BLaER1 (cell line): Measurements from ENCODE around the gene TBC1D16.

Experiments
- H3K27ac ChIP-seq: shearing (Covaris generic); formaldehyde crosslinking; 2 replicates; pipeline ENCODE4 v1.8.1; 2022
- H3K27me3 ChIP-seq: shearing (Covaris generic); formaldehyde crosslinking; 2 replicates; pipeline ENCODE4 v1.8.1; 2022
- H3K36me3 ChIP-seq: shearing (Covaris generic); formaldehyde crosslinking; 2 replicates; pipeline ENCODE4 v1.8.1; 2022
- H3K4me1 ChIP-seq: shearing (Covaris generic); formaldehyde crosslinking; 2 replicates; pipeline ENCODE4 v1.8.1; 2022
- H3K4me2 ChIP-seq: shearing (Covaris generic); formaldehyde crosslinking; 2 replicates; pipeline ENCODE4 v1.8.1; 2022
- H3K4me3 ChIP-seq: shearing (Covaris generic); formaldehyde crosslinking; 2 replicates; pipeline ENCODE4 v1.8.1; 2022
- H3K9ac ChIP-seq: shearing (Covaris generic); formaldehyde crosslinking; 2 replicates; pipeline ENCODE4 v1.8.1; 2022
- H3K9me3 ChIP-seq: shearing (Covaris generic); formaldehyde crosslinking; 2 replicates; pipeline ENCODE4 v1.8.1; 2022
- H4K20me1 ChIP-seq: shearing (Covaris generic); formaldehyde crosslinking; 2 replicates; pipeline ENCODE4 v1.8.1; 2022
- Cebpa-rat ChIP-seq: shearing (Covaris generic); IDR thresholded peaks from 2 replicates; pipeline ENCODE4 v1.8.1; 2022

The TBC1D16 gene

GRCh38 chr17:79924639-79924976 lies 111.1 kb downstream of the TBC1D16 start:
- no peak overlapping the region for H3K4me3 ChIP-seq
- TF ChIP-seq Cebpa-rat = no peak
- peaks cover 53% of the 10 kb centered on the region for H3K4me1 ChIP-seq
- no peak overlapping the region for H3K4me2 ChIP-seq
- no peak overlapping the region for H3K9ac ChIP-seq
- no peak overlapping the region for H3K27ac ChIP-seq
- no peaks in the 10 kb centered on the region for H3K36me3 ChIP-seq
- no peaks in the 10 kb centered on the region for H3K9me3 ChIP-seq
- H3K27me3 ChIP-seq = peaks cover 35% of the 10 kb centered on the region
- no peaks in the 10 kb centered on the region; the same call in 1 of the 2 replicates for H4K20me1 ChIP-seq

DNA sequence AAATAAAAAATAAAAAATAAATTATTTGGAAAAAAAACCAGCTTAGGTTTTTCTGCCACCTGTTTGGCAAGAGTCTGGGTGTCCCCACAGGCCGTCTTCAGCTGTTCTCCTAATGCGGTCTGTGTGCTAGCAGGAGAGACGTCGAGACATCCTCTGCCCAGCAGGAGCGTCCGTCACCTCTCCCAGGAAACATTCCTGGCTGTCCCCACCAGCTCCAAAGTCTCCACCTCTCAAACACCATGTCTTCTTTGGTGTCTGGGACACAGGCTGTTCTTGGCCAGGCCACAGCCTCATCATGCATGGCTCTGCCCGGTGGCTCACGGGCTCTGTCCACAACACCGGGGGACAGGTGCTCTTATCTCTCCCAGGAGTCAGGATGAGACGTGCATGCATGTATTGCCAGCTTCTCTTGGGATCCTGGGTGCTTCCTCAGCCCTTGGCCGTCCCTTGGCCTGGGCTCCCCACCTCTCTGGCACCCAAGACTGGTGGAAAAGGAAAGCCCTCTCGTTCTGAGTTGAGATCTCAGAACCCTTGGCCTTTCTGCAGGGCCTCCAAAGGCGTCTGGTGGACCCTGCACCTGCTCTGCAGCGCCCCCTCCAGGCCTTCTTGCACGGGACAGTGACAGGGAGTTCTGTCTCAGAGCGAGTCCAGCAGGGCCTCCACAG lies 111.6 kb downstream of the TBC1D16 start:
- peaks cover 30% of the 10 kb centered on the region for H3K27me3 ChIP-seq
- no peaks in the 10 kb centered on the region; the same call in 1 of the 2 replicates for H4K20me1 ChIP-seq
- H3K4me3 ChIP-seq = no peak overlapping the region
- no peak for TF ChIP-seq Cebpa-rat
- no peaks in the 10 kb centered on the region for H3K9me3 ChIP-seq
- no peaks in the 10 kb centered on the region for H3K36me3 ChIP-seq
- peaks cover 49% of the 10 kb centered on the region for H3K4me1 ChIP-seq
- no peak overlapping the region for H3K27ac ChIP-seq
- no peak overlapping the region for H3K4me2 ChIP-seq
- H3K9ac ChIP-seq = no peak overlapping the region

GRCh38 chr17:79922798-79923197 lies 112.9 kb downstream of the TBC1D16 start:
- no peak overlapping the region for H3K4me2 ChIP-seq
- peaks cover 21% of the 10 kb centered on the region; the same call in 1 of the 2 replicates for H3K27me3 ChIP-seq
- H3K27ac ChIP-seq = no peak overlapping the region
- no peaks in the 10 kb centered on the region for H3K9me3 ChIP-seq
- no peaks in the 10 kb centered on the region for H3K36me3 ChIP-seq
- H3K4me1 ChIP-seq = peaks cover 36% of the 10 kb centered on the region
- no peak for TF ChIP-seq Cebpa-rat
- H3K4me3 ChIP-seq = no peak overlapping the region
- H3K9ac ChIP-seq = no peak overlapping the region
- H4K20me1 ChIP-seq = no peaks in the 10 kb centered on the region

DNA sequence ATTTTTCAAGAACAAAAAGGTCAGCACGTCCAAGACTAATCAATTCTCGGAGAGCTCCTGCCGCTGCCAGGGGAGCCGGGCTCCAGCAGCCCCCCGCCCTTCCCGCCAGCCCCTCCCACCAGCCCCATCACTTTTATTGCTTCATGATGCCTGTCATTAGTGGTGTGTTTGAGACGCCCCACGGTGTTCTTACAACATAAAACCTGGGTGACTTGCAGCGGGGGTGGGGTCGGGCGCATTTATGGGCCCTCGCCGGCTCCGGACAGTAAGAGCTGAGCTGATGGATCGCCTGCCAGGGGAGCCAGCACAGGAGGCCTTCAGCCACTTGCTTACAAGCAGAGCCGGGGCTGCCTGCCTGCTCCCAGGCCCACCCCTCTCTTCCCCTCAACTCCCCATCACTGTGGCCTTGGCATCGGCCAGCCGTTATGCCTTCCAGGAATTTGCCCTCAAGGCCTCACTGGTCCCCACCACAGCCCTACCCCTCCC lies 113.5 kb downstream of the TBC1D16 start:
- Histone ChIP-seq H3K9me3 (no peaks in the 10 kb centered on the region), H3K27me3 (peaks cover 21% of the 10 kb centered on the region; the same call in 1 of the 2 replicates), H3K9ac (no peak overlapping the region), H4K20me1 (no peaks in the 10 kb centered on the region), H3K4me3 (no peak overlapping the region), H3K4me1 (peaks cover 34% of the 10 kb centered on the region), H3K36me3 (no peaks in the 10 kb centered on the region), H3K27ac (no peak overlapping the region), H3K4me2 (no peak overlapping the region)
- TF ChIP-seq Cebpa-rat = no peak

DNA sequence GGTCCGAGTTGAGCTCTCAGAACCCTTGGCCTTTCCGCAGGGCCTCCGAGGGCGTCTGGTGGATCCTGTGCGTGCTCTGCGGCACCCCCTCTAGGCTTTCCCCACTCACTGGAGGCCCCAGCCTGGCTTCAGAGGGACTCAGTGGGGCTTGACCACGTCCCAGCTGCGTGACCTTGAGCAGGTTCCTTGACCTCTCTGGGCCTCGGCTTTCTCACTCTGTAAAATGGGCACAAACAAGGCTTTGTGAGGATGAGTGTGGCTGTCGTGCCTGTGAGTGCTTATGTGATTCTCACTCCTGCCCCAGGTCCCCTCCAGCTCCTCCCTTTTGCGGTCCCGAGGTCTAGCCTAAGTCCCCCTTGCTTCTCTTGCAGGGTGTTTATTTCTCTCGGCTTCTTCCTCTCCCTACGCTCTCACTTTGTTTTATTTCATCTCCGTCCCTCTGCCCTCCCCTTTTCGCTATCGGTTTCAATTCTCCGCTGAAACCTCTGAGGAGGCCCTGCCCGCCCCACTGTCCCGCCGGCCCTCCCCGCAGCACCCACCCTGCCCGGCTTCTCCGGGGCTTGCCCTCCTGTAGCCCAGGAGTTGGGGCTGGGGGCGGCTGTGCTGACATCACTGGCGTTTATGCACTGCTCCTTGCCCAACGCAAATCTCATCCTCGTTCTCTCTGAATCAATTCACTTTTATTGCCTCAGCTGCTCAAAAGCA lies 114.1 kb downstream of the TBC1D16 start:
- H3K27me3 ChIP-seq = peaks cover 21% of the 10 kb centered on the region; the same call in 1 of the 2 replicates
- H3K4me2 ChIP-seq = peak overlapping the region; percentile 46
- H3K27ac ChIP-seq = no peak overlapping the region
- H3K36me3 ChIP-seq = no peaks in the 10 kb centered on the region
- H3K4me3 ChIP-seq = no peak overlapping the region
- H3K4me1 ChIP-seq = peaks cover 37% of the 10 kb centered on the region
- H3K9me3 ChIP-seq = no peaks in the 10 kb centered on the region
- TF ChIP-seq Cebpa-rat = no peak
- H4K20me1 ChIP-seq = no peaks in the 10 kb centered on the region
- no peak overlapping the region for H3K9ac ChIP-seq

DNA sequence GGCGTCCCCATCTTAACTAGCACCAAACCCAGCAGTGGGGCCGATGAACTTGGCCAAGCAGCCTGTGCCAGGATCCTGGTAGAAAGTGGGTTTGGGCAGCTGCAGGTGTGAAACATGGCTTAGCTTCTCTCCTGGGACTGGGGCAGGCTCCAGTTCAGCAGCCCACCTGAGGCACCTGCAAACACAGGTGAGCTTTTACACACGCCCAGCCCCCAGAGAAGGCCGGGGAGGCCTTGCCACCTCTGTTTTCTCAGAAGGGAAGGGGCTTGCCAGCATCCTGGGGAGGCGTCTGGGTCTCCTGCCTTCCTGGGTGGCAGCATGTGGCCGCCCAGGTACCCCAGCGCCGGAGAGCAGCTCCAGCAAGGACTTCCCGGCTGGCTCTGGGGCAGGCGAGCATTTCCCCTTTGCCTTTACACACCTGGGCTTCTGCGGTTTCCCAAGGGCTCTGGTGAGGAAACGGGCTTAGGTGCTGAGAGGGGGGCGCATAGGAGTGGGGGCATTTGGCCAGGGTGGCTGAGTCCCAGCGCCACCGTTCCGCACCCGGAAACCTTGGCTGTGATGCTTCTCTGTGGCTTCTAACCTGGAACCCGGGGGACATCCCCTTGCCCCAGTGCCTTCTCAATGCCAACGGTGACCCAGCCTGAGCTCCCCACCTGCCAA lies 114.8 kb downstream of the TBC1D16 start:
- Histone ChIP-seq H3K4me3 (no peak overlapping the region), H4K20me1 (no peaks in the 10 kb centered on the region), H3K9me3 (no peaks in the 10 kb centered on the region), H3K27me3 (peaks cover 21% of the 10 kb centered on the region; the same call in 1 of the 2 replicates), H3K27ac (no peak overlapping the region), H3K36me3 (no peaks in the 10 kb centered on the region), H3K9ac (no peak overlapping the region), H3K4me2 (peak overlapping the region; percentile 46), H3K4me1 (peaks cover 40% of the 10 kb centered on the region)
- no peak for TF ChIP-seq Cebpa-rat

- no peak for TF ChIP-seq Cebpa-rat
- H3K4me2 ChIP-seq = no peak overlapping the region
- H3K27ac ChIP-seq = no peak overlapping the region
- H3K9ac ChIP-seq = no peak overlapping the region
- H3K4me1 ChIP-seq = peaks cover 35% of the 10 kb centered on the region
- H3K9me3 ChIP-seq = no peaks in the 10 kb centered on the region
- H3K36me3 ChIP-seq = no peaks in the 10 kb centered on the region
- H3K4me3 ChIP-seq = no peak overlapping the region
- peaks cover 21% of the 10 kb centered on the region; the same call in 1 of the 2 replicates for H3K27me3 ChIP-seq
- H4K20me1 ChIP-seq = no peaks in the 10 kb centered on the region
These were observed 115.6 kb downstream of the TBC1D16 start for GRCh38 chr17:79919862-79920720.

DNA sequence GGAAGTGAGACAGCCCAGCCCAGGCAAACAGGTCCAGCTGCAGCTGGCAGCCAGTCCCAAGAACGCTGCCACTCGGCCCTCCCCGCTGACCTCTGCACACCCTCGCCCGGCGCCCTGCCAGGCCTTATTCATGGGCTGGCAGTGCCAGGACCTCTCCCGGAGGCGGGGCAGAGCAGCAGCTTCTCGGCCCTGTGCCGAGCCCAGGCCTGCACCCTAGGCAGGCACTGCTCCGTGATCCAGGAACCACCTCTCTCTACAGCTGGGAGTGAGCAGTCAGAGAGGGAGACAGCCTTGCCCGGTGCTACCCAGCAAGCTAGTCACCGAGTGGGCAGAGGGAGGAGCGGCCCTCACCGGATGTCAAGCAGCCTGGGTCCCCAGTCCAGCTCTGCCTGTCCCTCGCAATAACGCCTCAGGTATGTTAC lies 116.5 kb downstream of the TBC1D16 start:
- Histone ChIP-seq H3K4me2 (no peak overlapping the region), H3K4me3 (no peak overlapping the region), H4K20me1 (no peaks in the 10 kb centered on the region), H3K36me3 (no peaks in the 10 kb centered on the region), H3K9ac (no peak overlapping the region), H3K4me1 (peaks cover 40% of the 10 kb centered on the region), H3K9me3 (no peaks in the 10 kb centered on the region), H3K27ac (no peak overlapping the region), H3K27me3 (peaks cover 21% of the 10 kb centered on the region; the same call in 1 of the 2 replicates)
- TF ChIP-seq Cebpa-rat = no peak

DNA sequence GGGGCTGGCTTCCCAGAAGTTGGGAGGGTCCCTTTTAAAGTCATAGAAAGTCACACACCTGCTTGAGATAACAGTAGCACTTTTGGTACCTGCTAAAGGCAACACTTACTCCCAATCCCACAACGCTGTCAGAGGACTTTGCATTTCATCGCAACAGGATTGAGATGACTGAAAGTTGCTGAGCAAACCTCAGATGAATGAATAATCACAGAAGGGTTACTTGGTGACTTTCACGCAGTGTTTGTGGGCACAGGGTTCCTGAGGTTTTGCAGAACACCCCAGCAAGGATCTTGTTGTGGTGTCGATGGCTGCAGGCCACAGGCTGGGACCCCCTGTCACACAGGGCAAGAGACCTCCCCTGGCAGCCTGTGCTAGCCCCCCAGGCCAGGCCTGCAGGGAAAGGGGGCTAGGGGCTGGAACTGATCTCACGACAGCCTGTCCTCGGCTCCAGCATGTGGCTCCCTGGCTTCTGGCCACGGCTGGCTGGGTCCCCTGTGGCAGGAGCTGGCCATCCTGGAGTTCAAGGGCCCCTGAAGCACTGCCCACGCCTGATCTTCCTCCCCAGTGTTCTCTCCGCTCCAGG lies 117.0 kb downstream of the TBC1D16 start:
- Histone ChIP-seq H3K4me2 (no peak overlapping the region), H3K27ac (no peak overlapping the region), H3K27me3 (peaks cover 21% of the 10 kb centered on the region; the same call in 1 of the 2 replicates), H3K36me3 (no peaks in the 10 kb centered on the region), H4K20me1 (no peaks in the 10 kb centered on the region), H3K4me1 (peaks cover 44% of the 10 kb centered on the region), H3K9me3 (no peaks in the 10 kb centered on the region), H3K9ac (no peak overlapping the region), H3K4me3 (no peak overlapping the region)
- TF ChIP-seq Cebpa-rat = no peak
